HCT116 (cell line): ENCODE measurements around the gene SUN5. TPM values are rescaled to one million over a fixed set of nuclear protein-coding genes. Genes with fewer than 3 reads are reported as not detected.

Source experiments
- ATAC-seq: fragments of 200-7000 bp; cut with Tn5 transposase; 2 replicates; pipeline ENCODE4 v1.9.1; 2020; ENCODE audit warnings: mild to moderate bottlenecking, moderate library complexity
- BruUV-seq: library from RNA; stranded (reverse); fragments of 400-500 nt; replicated peaks from 2 replicates; lab custom pipeline; 2021; lab: Mats Ljungman, UMichigan
- CTCF ChIA-PET: fragments of 300-600 bp; sonication (Branson Sonifier 250); formaldehyde crosslinking; loops from one replicate; lab custom pipeline; 2021; ENCODE audit warnings: antibody characterized with exemption; lab: Charles Lee
- POLR2A ChIA-PET: fragments of 300-600, 350-600 bp; sonication (Branson Sonifier 250); formaldehyde crosslinking; loops from one replicate; lab custom pipeline; 2021; ENCODE audit warnings: antibody characterized with exemption; lab: Charles Lee
- RAD21 ChIA-PET, 2 experiments: fragments of 300-600 bp; sonication (Branson Sonifier 250); formaldehyde crosslinking; loops; one replicate each; lab custom pipeline; 2023; ENCODE audit warnings: low total read pairs in 2 of 2; ENCODE audit not compliant: uncharacterized antibody in 2 of 2, unreplicated experiment in 2 of 2, low non-redundant PET in 1 of 2; lab: Charles Lee
- DNase-seq: peaks from one replicate; pipeline ENCODE4 v3.0.0-alpha.2; 2010; ENCODE audit warnings: low read depth, low spot score
- H2AFZ ChIP-seq: fragments of 200-600 bp; shearing (Covaris generic), sonication (generic); 2 replicates; pipeline ENCODE4 v1.6.1; 2017; ENCODE audit warnings: low read depth, mixed run types, mixed read lengths, antibody characterized with exemption, low read length; ENCODE audit not compliant: poor library complexity, severe bottlenecking
- H3K27ac ChIP-seq: 2 replicates; pipeline ENCODE4 v1.5.1; 2012; ENCODE audit warnings: low read depth, low read length
- H3K27me3 ChIP-seq: fragments of 200-600 bp; sonication (generic); 2 replicates; pipeline ENCODE4 v1.6.1; 2016; ENCODE audit warnings: mixed run types, low read length, mixed read lengths; ENCODE audit not compliant: insufficient read depth
- H3K36me3 ChIP-seq, 2 experiments: fragments of 200-500 bp in 1 of 2; fragments of 200-600 bp in 1 of 2; sonication (Bioruptor generic) in 1 of 2; sonication (generic) in 1 of 2; 2 replicates each; pipeline versions ENCODE4 v1.5.1 to v1.6.1; 2014 to 2016; ENCODE audit warnings: low read length in 2 of 2, inconsistent platforms in 1 of 2, mixed read lengths in 1 of 2, mixed run types in 1 of 2; ENCODE audit not compliant: insufficient read depth in 2 of 2, control insufficient read depth in 1 of 2
- H3K4me1 ChIP-seq, 2 experiments: fragments of 200-600 bp in 1 of 2; sonication (generic) in 1 of 2; 2 replicates each; pipeline versions ENCODE4 v1.5.1 to v1.6.1; 2012 to 2017; ENCODE audit warnings: low read length in 2 of 2, inconsistent platforms in 1 of 2, mild to moderate bottlenecking in 1 of 2, mixed read lengths in 1 of 2, mixed run types in 1 of 2, moderate library complexity in 1 of 2; ENCODE audit not compliant: insufficient read depth in 2 of 2, control insufficient read depth in 1 of 2
- H3K4me2 ChIP-seq: fragments of 200-600 bp; sonication (generic); 2 replicates; pipeline ENCODE4 v1.6.1; 2017; ENCODE audit warnings: mixed run types, low read length, mixed read lengths
- H3K4me3 ChIP-seq, 2 experiments: fragments of 200-600 bp in 1 of 2; sonication (generic) in 1 of 2; replicated peaks in 1 of 2; 2 replicates each; pipeline ENCODE4 v1.5.1; 2011 to 2016; ENCODE audit warnings: low read length in 2 of 2, control low read depth in 1 of 2, low read depth in 1 of 2, mild to moderate bottlenecking in 1 of 2, mixed read lengths in 1 of 2, mixed run types in 1 of 2
- H3K79me2 ChIP-seq: fragments of 200-600 bp; sonication (generic); 2 replicates; pipeline ENCODE4 v1.6.1; 2017; ENCODE audit warnings: mild to moderate bottlenecking, mixed run types, low read length, moderate library complexity, mixed read lengths; ENCODE audit not compliant: insufficient read depth
- H3K9ac ChIP-seq: fragments of 200-600 bp; sonication (generic); 2 replicates; pipeline ENCODE4 v1.6.1; 2016; ENCODE audit warnings: low read length, mixed read lengths
- H3K9me2 ChIP-seq: fragments of 200-600 bp; sonication (generic), shearing (Covaris generic); 2 replicates; pipeline ENCODE4 v1.6.1; 2017; ENCODE audit warnings: mixed run types, mild to moderate bottlenecking, moderate library complexity; ENCODE audit not compliant: insufficient read depth
- H3K9me3 ChIP-seq, 2 experiments: fragments of 200-500 bp in 1 of 2; fragments of 200-600 bp in 1 of 2; sonication (Bioruptor generic) in 1 of 2; sonication (generic) in 1 of 2; 2 replicates each; pipeline ENCODE4 v1.6.1; 2014 to 2017; ENCODE audit warnings: low read length in 2 of 2, mixed read lengths in 2 of 2, inconsistent platforms in 1 of 2, low read depth in 1 of 2, mild to moderate bottlenecking in 1 of 2, mixed run types in 1 of 2, moderate library complexity in 1 of 2; ENCODE audit not compliant: control insufficient read depth in 1 of 2, insufficient read depth in 1 of 2
- H4K20me1 ChIP-seq: fragments of 200-600 bp; sonication (generic), shearing (Covaris generic); 2 replicates; pipeline ENCODE4 v1.6.1; 2017; ENCODE audit warnings: mixed run types, mild to moderate bottlenecking, moderate library complexity; ENCODE audit not compliant: insufficient read depth
- CBX3 ChIP-seq: IDR thresholded peaks from 2 replicates; pipeline ENCODE4 v1.6.1; 2012; ENCODE audit warnings: low read depth
- CEBPB ChIP-seq: IDR thresholded peaks from 2 replicates; pipeline ENCODE4 v1.6.1; 2012; ENCODE audit warnings: low read depth
- EGR1 ChIP-seq: IDR thresholded peaks from 2 replicates; pipeline ENCODE4 v1.6.1; 2012; ENCODE audit warnings: low read depth
- EZH2 ChIP-seq: fragments of 200-600 bp; sonication (generic); IDR thresholded peaks from 2 replicates; pipeline ENCODE4 v1.6.1; 2017; ENCODE audit warnings: antibody characterized with exemption, mixed run types
- JUND ChIP-seq: IDR thresholded peaks from 2 replicates; pipeline ENCODE4 v1.6.1; 2012
- POLR2A ChIP-seq: IDR thresholded peaks from 2 replicates; pipeline ENCODE4 v1.7.0; 2011; ENCODE audit warnings: borderline replicate concordance; ENCODE audit not compliant: insufficient read depth, insufficient read length; ENCODE audit errors: extremely low read depth
- POLR2AphosphoS5 ChIP-seq: IDR thresholded peaks from 2 replicates; pipeline ENCODE4 v1.6.1; 2011; ENCODE audit warnings: mild to moderate bottlenecking, low read depth, low read length, moderate library complexity
- SIN3A ChIP-seq: IDR thresholded peaks from 2 replicates; pipeline ENCODE4 v1.6.1; 2012; ENCODE audit warnings: low read depth
- SP1 ChIP-seq: IDR thresholded peaks from 2 replicates; pipeline ENCODE4 v1.6.1; 2012; ENCODE audit warnings: low read depth
- SRF ChIP-seq: IDR thresholded peaks from 2 replicates; pipeline ENCODE4 v1.6.1; 2012; ENCODE audit warnings: low read depth
- YY1 ChIP-seq: IDR thresholded peaks from 2 replicates; pipeline ENCODE4 v1.6.1; 2011; ENCODE audit warnings: low read length, low read depth, moderate library complexity, mild to moderate bottlenecking; ENCODE audit not compliant: insufficient replicate concordance; ENCODE audit errors: extremely low read depth
- ZFX ChIP-seq: fragments of 450-650 bp; IDR thresholded peaks from 2 replicates; pipeline ENCODE4 v1.6.1; 2017
- ZNF274 ChIP-seq: fragments of 200-500 bp; sonication (Bioruptor generic); IDR thresholded peaks from 2 replicates; pipeline ENCODE4 v1.6.1; 2014; ENCODE audit warnings: mild to moderate bottlenecking, low read depth, low read length, inconsistent platforms
- intact Hi-C: fragments of 100-400 bp; cut with micrococcal nuclease; formaldehyde crosslinking; loops from 2 replicates; pipeline ENCODE4 v1.10.0; 2022
- total RNA-seq: library from RNA; stranded (reverse); gene quantifications from one replicate; pipeline ENCODE4 v1.2.1, GENCODE V29; 2021; ENCODE audit not compliant: unreplicated experiment
- TF ChIP-seq, protein P1 (sequence below), 3 experiments: fragments of 200-600 bp in 1 of 3; sonication (generic) in 1 of 3; IDR thresholded peaks in 2 of 3; conservative IDR thresholded peaks in 1 of 3; 2 replicates each; pipeline ENCODE4 v1.5.1; 2012 to 2017; ENCODE audit warnings: low read depth in 2 of 3, low read length in 2 of 3, antibody characterized with exemption in 1 of 3, borderline replicate concordance in 1 of 3, control low read depth in 1 of 3, mild to moderate bottlenecking in 1 of 3, mixed read lengths in 1 of 3, mixed run types in 1 of 3, moderate library complexity in 1 of 3; ENCODE audit not compliant: insufficient read depth in 1 of 3
- TF ChIP-seq, protein P2 (sequence below): IDR thresholded peaks from 2 replicates; pipeline ENCODE4 v1.6.1; 2011; ENCODE audit warnings: mild to moderate bottlenecking, low read length, moderate library complexity; ENCODE audit not compliant: insufficient replicate concordance; ENCODE audit errors: extremely low read depth
- TF ChIP-seq, protein P3 (sequence below): IDR thresholded peaks from 2 replicates; pipeline ENCODE4 v1.6.1; 2012

SUN5 gene
- total RNA-seq, 1 experiment from 2014 or later, result not detected

DNA sequence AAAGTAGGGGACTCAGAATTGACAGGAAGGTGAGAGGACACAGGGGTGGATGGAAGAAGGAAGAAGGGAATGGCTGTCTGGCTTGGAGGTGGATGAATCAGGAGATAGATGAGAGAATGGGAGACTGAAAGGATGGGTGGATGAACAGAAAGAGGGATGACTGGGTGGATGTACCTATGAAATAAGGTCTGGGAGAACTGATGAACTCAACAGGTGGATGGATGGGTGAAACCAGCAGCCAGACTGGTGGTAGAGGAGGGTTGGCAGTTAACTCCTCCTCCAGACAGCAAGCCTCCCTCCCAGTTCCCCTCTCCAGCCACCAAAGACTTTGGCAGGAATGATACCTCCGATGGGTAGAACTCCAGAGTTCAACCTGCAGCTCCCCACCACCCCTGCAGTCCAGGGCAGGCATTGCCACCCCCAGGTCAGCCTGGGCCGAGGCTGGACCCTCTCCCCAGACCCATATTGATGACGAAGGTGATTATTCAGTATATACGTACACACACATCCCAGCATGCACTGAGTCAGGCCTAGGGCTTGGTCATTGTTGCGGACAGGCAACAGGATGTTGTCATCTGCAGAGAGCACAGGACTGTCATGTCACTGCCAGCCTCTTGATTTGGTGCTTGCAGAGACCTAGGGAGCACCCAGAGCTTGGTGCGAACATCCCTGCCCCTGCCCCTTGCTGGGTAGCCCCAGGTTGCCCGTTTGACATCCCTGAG, 2.0 kb downstream of the SUN5 start:
- POLR2A ChIA-PET, result no interaction called here
- Histone ChIP-seq H3K36me3 (no peaks in the 10 kb centered on the region), H2AFZ (no peak overlapping the region), H3K27me3 (no peaks in the 10 kb centered on the region), H3K9me2 (no peaks in the 10 kb centered on the region), H3K4me2 (no peak overlapping the region), H3K9ac (no peak overlapping the region), H3K4me1 (peaks cover 0 to 3% of the 10 kb centered on the region in 2 experiments; a peak in 1 of 4 replicates), H3K4me3 (no peak overlapping the region), H3K27ac (no peak overlapping the region), H3K9me3 (no peaks in the 10 kb centered on the region), H4K20me1 (no peaks in the 10 kb centered on the region), H3K79me2 (no peaks in the 10 kb centered on the region)
- RAD21 ChIA-PET, result no interaction called here
- no TSS peak for BruUV-seq
- ATAC-seq (no peak), DNase-seq (no peak)
- intact Hi-C loops, result no loop called here
- TF ChIP-seq YY1 (no peak), EGR1 (no peak), POLR2AphosphoS5 (no peak), POLR2A (no peak), ZFX (no peak), CEBPB (no peak), SP1 (no peak), JUND (no peak), CBX3 (no peak), EZH2 (no peak), SIN3A (no peak), ZNF274 (no peak), SRF (no peak)
- TF ChIP-seq, protein P1, sequence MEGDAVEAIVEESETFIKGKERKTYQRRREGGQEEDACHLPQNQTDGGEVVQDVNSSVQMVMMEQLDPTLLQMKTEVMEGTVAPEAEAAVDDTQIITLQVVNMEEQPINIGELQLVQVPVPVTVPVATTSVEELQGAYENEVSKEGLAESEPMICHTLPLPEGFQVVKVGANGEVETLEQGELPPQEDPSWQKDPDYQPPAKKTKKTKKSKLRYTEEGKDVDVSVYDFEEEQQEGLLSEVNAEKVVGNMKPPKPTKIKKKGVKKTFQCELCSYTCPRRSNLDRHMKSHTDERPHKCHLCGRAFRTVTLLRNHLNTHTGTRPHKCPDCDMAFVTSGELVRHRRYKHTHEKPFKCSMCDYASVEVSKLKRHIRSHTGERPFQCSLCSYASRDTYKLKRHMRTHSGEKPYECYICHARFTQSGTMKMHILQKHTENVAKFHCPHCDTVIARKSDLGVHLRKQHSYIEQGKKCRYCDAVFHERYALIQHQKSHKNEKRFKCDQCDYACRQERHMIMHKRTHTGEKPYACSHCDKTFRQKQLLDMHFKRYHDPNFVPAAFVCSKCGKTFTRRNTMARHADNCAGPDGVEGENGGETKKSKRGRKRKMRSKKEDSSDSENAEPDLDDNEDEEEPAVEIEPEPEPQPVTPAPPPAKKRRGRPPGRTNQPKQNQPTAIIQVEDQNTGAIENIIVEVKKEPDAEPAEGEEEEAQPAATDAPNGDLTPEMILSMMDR (IDR thresholded peaks at IDR 0.05 in 2 of 3, conservative IDR thresholded peaks at IDR 0.05 in 1 of 3; ENCODE audit: borderline replicate concordance in 1 of 3, insufficient read depth in 1 of 3, low read depth in 2 of 3, low read length in 2 of 3), result no peak
- TF ChIP-seq, protein P2, sequence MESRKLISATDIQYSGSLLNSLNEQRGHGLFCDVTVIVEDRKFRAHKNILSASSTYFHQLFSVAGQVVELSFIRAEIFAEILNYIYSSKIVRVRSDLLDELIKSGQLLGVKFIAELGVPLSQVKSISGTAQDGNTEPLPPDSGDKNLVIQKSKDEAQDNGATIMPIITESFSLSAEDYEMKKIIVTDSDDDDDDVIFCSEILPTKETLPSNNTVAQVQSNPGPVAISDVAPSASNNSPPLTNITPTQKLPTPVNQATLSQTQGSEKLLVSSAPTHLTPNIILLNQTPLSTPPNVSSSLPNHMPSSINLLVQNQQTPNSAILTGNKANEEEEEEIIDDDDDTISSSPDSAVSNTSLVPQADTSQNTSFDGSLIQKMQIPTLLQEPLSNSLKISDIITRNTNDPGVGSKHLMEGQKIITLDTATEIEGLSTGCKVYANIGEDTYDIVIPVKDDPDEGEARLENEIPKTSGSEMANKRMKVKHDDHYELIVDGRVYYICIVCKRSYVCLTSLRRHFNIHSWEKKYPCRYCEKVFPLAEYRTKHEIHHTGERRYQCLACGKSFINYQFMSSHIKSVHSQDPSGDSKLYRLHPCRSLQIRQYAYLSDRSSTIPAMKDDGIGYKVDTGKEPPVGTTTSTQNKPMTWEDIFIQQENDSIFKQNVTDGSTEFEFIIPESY, result no peak
- TF ChIP-seq, protein P3, sequence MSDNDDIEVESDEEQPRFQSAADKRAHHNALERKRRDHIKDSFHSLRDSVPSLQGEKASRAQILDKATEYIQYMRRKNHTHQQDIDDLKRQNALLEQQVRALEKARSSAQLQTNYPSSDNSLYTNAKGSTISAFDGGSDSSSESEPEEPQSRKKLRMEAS, result no peak
- CTCF ChIA-PET, result no interaction called here
